ENCODE results near the gene NELL1. TPM values are rescaled to one million over a fixed set of nuclear protein-coding genes. Genes with fewer than 3 reads are reported as not detected.

The NELL1 gene
- total and polyA plus RNA-seq, 2 donors (not counting 3 experiments of a cell fraction or from before 2014, with no cell fraction given): not detected

- BruUV-seq (replicated peaks): no TSS peak
- dilution Hi-C loops (cut with MboI; ENCODE audit: extremely low pct_ligation_motif_present, low sequenced_read_pairs) (no loop called here), intact Hi-C loops (cut with micrococcal nuclease) (no loop called here)
- no peaks in the 10 kb centered on the region for H3K27me3 ChIP-seq (ENCODE audit: control insufficient read depth in 2 of 2, insufficient read depth in 2 of 2, low read length in 2 of 2)
- H3K4me1 ChIP-seq (ENCODE audit: control insufficient read depth, extremely low read depth, insufficient read depth, low read length): no peaks in the 10 kb centered on the region
- no peaks in the 10 kb centered on the region for H3K9me1 ChIP-seq (replicated peaks; ENCODE audit: control insufficient read depth, extremely low read depth, insufficient read depth, low read length)
- no peak overlapping the region for H3K27ac ChIP-seq (ENCODE audit: insufficient read depth, low read depth, low read length)
- no peak for DNase-seq (ENCODE audit: low read depth, low spot score)
- TF ChIP-seq EZH2 (IDR thresholded peaks at IDR 0.05; ENCODE audit: borderline replicate concordance, low read depth, low read length, severe bottlenecking): no peak
- TF ChIP-seq GATA2 (IDR thresholded peaks at IDR 0.05; ENCODE audit: insufficient read depth, insufficient read length, low read depth, low read length): no peak
- no peak for TF ChIP-seq MYC (IDR thresholded peaks at IDR 0.05; ENCODE audit: low read depth, low read length)
- TF ChIP-seq POLR2A (IDR thresholded peaks at IDR 0.05; ENCODE audit: low read depth, low read length): no peak
- TF ChIP-seq POLR2AphosphoS5 (IDR thresholded peaks at IDR 0.05; ENCODE audit: insufficient read depth, low read depth, low read length): no peak
- TF ChIP-seq FOS (IDR thresholded peaks at IDR 0.05; ENCODE audit: borderline replicate concordance, insufficient read depth, low read length): no peak
- TF ChIP-seq, protein P1, sequence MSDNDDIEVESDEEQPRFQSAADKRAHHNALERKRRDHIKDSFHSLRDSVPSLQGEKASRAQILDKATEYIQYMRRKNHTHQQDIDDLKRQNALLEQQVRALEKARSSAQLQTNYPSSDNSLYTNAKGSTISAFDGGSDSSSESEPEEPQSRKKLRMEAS (IDR thresholded peaks at IDR 0.05; ENCODE audit: insufficient read depth, insufficient read length): no peak
- TF ChIP-seq JUN (IDR thresholded peaks at IDR 0.05; ENCODE audit: borderline replicate concordance, insufficient read depth, insufficient read length, low read depth): no peak
- no peak for TF ChIP-seq CTCF (IDR thresholded peaks at IDR 0.05; ENCODE audit: extremely low read depth in 1 of 2, insufficient read depth in 1 of 2, low read depth in 1 of 2, low read length in 2 of 2)
- H3K9ac ChIP-seq (replicated peaks; ENCODE audit: extremely low read depth, insufficient read depth, low read length): no peak overlapping the region
- no peaks in the 10 kb centered on the region for H3K79me2 ChIP-seq (ENCODE audit: control insufficient read depth, insufficient read depth, low read length)
- H2AFZ ChIP-seq (ENCODE audit: low read depth, low read length): no peak overlapping the region
- no peaks in the 10 kb centered on the region for H3K36me3 ChIP-seq (ENCODE audit: control insufficient read depth in 2 of 2, extremely low read depth in 1 of 2, insufficient read depth in 2 of 2, low read length in 2 of 2)
- H3K4me2 ChIP-seq (ENCODE audit: insufficient read depth, low read length): no peak overlapping the region
- no peak overlapping the region for H3K4me3 ChIP-seq (replicated peaks in 1 of 3; ENCODE audit: insufficient read depth in 1 of 3, low read depth in 1 of 3, low read length in 3 of 3)
- POLR2A ChIA-PET: no interaction called here
- CTCF ChIA-PET: no interaction called here
- H4K20me1 ChIP-seq (replicated peaks; ENCODE audit: control insufficient read depth, extremely low read depth, insufficient read depth, low read length): no peaks in the 10 kb centered on the region
- FAIRE-seq: no peak
- H3K9me3 ChIP-seq (replicated peaks; ENCODE audit: control insufficient read depth, insufficient read depth, low read length): peaks cover 3% of the 10 kb centered on the region
These were observed 60.3 kb downstream of the NELL1 start for GRCh38 chr11:20729597-20730105.

All from endothelial cell of umbilical vein (primary cell).